Lower leg skin (tissue), 3 donors: ENCODE measurements around the gene CCDC198.

Experiments
- POLR2A ChIP-seq, 2 donors: fragments of 450-650 bp; IDR thresholded peaks; one replicate each; pipeline ENCODE4 v1.6.1; 2016 to 2017; ENCODE audit warnings: antibody characterized with exemption in 2 of 2, mild to moderate bottlenecking in 1 of 2, moderate library complexity in 1 of 2
- TF ChIP-seq, protein P1 (sequence below), 3 donors: fragments of 450-650 bp; IDR thresholded peaks; one replicate each; pipeline ENCODE4 v1.5.1; 2016; ENCODE audit warnings: antibody characterized with exemption in 3 of 3, mild to moderate bottlenecking in 3 of 3, moderate library complexity in 2 of 3

DNA sequence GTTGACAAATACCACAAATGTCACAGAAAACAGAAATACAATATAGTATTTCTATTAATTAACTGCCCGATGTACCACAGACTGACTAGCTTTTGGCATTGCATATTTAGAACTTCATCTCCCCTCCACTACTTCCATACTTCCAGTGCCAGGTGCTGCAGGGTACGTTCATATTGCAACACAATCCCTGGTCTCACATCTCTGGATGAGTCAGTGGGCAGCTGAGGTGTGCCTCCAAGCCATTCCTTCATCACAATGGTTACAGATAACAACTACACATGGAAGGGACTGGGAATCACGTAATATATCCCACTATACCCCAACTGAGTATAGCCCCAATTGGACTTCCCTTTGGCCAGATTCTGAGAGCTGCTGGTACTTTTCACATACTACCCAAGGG, 31.1 kb downstream of the CCDC198 start:
- TF ChIP-seq, protein P1, sequence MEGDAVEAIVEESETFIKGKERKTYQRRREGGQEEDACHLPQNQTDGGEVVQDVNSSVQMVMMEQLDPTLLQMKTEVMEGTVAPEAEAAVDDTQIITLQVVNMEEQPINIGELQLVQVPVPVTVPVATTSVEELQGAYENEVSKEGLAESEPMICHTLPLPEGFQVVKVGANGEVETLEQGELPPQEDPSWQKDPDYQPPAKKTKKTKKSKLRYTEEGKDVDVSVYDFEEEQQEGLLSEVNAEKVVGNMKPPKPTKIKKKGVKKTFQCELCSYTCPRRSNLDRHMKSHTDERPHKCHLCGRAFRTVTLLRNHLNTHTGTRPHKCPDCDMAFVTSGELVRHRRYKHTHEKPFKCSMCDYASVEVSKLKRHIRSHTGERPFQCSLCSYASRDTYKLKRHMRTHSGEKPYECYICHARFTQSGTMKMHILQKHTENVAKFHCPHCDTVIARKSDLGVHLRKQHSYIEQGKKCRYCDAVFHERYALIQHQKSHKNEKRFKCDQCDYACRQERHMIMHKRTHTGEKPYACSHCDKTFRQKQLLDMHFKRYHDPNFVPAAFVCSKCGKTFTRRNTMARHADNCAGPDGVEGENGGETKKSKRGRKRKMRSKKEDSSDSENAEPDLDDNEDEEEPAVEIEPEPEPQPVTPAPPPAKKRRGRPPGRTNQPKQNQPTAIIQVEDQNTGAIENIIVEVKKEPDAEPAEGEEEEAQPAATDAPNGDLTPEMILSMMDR (IDR thresholded peaks at IDR 0.05): no peak
- no peak for TF ChIP-seq POLR2A (IDR thresholded peaks at IDR 0.05)
